Endothelial cell of umbilical vein (primary cell): ENCODE data around the gene IQGAP1.

ENCODE experiments used
- EZH2 ChIP-seq: IDR thresholded peaks from 2 replicates; pipeline ENCODE4 v1.6.1; 2012; ENCODE audit warnings: borderline replicate concordance, low read depth, mild to moderate bottlenecking, moderate library complexity, low read length, inconsistent platforms; ENCODE audit not compliant: severe bottlenecking
- POLR2A ChIP-seq: IDR thresholded peaks from 2 replicates; pipeline ENCODE4 v1.6.1; 2012; ENCODE audit warnings: low read depth, mild to moderate bottlenecking, control low read depth, low read length
- POLR2AphosphoS5 ChIP-seq: IDR thresholded peaks from 2 replicates; pipeline ENCODE4 v1.6.1; 2012; ENCODE audit warnings: low read depth, mild to moderate bottlenecking, control low read depth, low read length, moderate library complexity; ENCODE audit not compliant: insufficient read depth
- TF ChIP-seq, protein P1 (sequence below), 2 donors: IDR thresholded peaks; 1 replicate in 1 of 2; 2 replicates in 1 of 2; pipeline ENCODE4 v1.5.1; 2011; ENCODE audit warnings: low read length in 2 of 2, mild to moderate bottlenecking in 2 of 2, moderate library complexity in 2 of 2, control low read depth in 1 of 2, inconsistent platforms in 1 of 2, low read depth in 1 of 2; ENCODE audit not compliant: insufficient read depth in 1 of 2; ENCODE audit errors: extremely low read depth in 1 of 2

DNA sequence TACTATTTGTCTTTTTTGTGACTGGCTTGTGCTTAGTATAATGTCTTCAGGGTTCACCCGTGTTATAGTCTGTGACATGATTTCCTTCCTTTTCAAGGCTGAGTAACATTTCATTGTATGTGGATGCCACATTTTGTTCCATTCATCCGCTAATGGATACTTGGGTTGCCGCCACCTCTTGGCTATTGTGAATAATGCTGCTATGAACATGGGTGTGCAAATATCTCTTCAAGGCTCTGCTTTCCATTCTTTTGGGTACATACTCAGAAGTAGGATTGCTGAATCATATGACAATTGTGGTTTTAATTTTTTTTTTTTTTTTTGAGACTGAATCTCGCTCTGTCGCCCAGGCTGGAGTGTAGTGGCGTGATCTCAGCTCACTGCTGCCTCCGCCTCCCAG lies 157.1 kb downstream of the IQGAP1 start:
- TF ChIP-seq, protein P1, sequence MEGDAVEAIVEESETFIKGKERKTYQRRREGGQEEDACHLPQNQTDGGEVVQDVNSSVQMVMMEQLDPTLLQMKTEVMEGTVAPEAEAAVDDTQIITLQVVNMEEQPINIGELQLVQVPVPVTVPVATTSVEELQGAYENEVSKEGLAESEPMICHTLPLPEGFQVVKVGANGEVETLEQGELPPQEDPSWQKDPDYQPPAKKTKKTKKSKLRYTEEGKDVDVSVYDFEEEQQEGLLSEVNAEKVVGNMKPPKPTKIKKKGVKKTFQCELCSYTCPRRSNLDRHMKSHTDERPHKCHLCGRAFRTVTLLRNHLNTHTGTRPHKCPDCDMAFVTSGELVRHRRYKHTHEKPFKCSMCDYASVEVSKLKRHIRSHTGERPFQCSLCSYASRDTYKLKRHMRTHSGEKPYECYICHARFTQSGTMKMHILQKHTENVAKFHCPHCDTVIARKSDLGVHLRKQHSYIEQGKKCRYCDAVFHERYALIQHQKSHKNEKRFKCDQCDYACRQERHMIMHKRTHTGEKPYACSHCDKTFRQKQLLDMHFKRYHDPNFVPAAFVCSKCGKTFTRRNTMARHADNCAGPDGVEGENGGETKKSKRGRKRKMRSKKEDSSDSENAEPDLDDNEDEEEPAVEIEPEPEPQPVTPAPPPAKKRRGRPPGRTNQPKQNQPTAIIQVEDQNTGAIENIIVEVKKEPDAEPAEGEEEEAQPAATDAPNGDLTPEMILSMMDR (IDR thresholded peaks at IDR 0.05; ENCODE audit: extremely low read depth in 1 of 2, insufficient read depth in 1 of 2, low read depth in 1 of 2, low read length in 2 of 2) = no peak
- TF ChIP-seq POLR2AphosphoS5 (no peak), EZH2 (no peak), POLR2A (no peak)
